ENCODE results near the gene FZD2.

The FZD2 gene

DNA sequence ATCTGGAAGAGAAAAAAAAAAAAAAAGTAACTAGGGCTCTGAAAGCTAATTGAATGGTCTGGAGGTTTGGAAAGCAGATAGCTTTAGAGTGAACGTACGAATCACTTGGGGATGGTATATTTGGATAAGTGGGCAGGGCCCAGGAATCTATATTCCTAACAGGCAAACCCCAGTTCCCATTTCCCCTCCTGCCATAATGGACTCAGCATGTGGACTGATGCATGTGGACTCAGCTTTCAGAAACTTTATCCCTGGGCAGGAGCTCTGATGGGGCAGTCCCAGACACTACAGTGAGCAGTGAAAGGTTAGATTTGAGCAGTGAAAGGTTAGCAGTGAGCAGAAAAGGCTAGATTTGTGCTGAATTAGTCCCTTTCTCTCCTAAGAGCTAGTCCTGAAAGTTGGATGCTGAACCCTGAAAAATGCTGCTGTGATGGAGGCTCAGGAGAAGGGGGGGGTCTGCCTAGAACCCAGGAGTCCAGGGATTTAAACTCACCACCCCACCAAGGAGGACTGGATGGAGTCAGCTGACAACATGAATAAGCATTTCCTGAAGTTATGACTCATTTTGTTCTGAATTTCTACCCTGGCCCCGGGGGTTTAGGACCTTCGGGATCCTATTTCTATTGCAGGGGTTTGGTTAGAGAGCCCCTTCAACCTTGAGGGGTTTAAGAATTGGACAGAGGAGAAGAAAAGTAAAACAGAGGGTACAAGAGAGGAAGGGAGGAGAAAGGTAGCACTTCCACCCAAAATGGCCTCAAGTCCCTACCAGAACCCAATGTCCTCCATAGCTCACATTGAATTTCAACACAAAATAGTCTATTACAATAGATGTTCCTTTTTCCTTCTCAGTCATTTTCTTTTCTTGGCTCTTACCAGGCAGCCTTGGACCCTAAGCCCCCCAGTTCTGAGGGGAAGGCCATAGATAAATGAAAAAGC lies 10.3 kb upstream of the FZD2 start:
- no peak for DNase-seq

DNA sequence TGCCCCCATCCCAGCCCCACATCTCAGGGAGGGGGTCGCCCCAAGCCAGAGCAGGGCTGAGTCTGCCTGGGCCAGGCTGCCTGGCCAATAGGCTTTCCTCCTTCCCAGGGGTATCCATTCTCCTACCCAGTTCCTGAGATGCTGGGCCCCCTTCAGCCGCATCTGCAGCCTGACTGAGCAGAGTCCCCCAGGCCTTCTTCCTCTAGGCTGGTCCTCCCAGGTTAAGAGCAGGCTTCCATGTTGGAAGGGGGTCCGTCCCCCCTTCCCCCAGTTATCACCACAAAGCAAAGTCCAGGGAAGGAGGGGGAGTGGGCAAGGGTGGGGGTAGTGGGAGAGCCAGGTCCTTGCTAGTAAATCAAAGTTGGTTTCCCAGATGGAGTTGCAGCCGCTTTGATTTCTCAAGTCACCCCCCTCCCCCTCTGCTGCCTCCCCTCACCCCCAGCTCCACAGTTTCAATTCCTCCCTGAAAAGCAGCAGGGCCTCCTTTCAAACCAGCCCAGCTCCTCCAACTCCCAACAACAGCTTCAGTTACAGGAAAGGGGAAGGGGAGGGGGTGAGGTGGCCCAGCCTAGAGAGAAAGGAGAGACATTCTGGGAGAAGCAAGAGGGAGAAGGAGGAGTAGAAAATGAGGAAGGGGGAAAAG lies 9.5 kb upstream of the FZD2 start:
- DNase-seq, result peak in 8 of 58 donors; percentile 4 to 28 (median 14)

DNA sequence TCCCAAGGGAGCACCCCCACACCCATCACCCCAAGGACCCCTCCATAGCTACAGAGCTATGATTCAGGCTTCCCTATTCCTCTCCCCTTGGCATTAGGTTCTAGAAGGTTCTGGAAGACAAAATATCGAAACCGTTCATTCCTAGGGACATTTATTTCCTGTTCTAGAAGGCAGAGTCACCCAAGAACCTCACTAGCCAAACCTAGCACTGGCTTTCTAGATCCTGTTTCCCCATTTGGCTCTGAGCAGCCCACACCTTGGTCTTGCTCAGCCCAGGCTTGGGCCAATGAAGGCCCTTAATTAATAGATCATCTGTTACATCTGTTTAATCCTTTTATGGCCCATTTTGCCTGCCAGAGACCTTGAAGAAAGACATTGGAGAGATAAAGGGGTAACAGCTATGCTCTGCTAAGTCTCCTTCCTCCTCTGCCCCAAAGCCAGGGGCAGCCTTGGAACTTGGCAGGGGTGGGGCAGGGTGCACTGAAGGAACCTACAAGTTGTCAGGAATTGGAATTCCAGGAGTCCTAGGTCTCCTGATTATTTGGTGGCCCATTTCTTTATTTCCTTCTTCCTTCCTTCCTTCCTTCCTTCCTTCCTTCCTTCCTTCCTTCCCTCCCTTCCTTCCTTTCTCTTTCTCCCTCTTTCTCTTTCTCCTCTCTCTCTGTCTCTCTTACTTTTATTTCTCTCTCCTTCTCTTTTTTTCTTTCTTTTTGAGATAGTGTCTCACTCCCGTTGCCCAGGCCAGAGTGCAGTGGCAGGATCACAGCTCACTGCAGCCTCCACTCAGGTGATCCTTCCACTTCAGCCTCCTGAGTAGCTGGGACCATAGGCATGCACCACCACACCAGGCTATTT lies 8.7 kb upstream of the FZD2 start:
- no peak for DNase-seq

DNA sequence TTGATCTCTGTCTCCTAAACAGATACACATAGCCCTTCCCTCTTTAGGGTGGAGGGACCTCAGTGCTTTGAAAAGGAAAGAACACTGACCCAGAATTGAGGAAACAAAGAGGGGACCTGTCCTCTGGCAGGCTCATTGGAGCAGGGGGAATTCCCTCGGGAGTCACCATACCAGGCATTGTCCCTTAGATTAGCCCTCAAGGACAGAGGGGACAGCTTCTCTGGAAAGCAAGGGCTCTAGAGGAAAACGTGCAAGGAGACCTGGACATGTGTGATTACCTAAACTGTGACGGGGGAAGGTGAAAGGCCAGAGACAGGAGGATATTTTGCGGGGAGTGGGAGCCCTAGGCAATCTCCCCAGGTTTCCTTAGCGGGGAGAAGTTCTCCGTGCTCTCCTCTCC lies 7.6 kb upstream of the FZD2 start:
- DNase-seq, result no peak

DNA sequence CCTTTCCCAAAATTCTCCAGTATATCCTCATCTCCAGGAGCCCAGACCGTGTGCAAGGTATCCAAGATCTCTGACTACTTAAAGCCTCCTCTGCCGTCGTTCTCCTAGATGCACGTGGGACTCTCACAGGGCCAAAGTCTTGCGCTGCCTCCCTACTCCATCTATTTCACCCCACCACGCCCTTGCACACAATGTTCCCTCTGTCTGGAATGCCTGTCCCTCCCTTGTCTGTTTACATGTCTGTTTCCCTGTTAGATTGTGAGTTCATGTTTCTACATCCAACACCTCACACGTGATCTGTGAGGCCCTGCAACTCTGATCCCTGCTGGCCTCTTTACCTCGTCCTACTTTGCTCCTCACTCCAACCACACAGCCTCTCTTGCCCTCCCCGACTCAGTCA lies 4.9 kb upstream of the FZD2 start:
- no peak for DNase-seq

DNA sequence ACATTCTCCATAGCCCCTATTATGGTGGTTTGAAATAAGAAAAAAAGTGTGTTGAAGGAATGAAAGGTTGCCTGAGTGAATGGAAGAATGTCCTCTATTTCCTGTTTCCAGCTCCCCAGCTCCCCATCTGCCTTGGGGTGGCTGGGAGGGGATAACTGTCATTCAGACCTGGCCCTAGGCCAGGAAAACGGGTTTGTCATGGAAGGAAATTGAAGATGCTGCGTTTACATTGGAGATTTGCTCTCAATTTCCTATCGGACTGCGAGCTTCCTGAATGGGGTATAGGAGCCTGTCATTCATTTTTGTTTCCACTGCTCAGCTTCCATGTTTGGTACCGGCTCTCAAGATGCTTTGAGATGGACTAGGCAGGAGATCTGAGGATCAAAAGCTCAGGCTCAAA lies 2.2 kb upstream of the FZD2 start:
- DNase-seq, result no peak

DNA sequence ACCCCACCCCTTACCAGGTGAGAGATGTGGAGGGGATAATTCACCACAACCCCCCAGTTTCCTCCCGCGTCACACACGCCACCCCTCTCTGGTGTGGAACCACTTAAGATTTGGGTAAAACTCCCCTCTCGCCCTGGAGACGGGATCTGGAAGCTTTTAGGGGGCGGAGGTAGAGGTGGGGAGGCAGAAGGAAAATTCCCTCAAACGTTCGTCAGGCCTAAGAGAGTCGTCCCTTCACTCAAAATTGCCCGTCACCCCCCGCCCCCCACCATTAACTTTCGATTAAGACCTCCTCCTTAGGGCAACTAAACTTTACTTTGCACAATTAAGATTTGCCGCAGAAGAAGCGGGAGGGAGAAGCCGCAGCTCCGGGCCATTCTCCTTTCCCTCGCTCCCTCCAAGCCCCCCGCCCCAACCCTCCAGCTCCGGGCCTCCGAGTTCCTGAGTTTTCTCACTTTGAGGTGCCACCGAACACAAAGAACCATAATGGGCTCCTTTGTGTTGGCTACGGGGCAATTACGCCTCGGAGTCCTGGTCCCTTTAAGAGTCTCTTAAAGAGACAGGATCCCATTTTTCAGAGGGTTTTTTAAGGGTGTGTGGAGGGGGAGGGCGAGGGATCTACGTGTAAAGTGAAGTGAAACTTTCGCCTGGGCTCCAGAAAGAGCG lies 985 bp upstream of the FZD2 start:
- DNase-seq, result peak in 9 of 58 donors; percentile 1 to 24 (median 10)

DNA sequence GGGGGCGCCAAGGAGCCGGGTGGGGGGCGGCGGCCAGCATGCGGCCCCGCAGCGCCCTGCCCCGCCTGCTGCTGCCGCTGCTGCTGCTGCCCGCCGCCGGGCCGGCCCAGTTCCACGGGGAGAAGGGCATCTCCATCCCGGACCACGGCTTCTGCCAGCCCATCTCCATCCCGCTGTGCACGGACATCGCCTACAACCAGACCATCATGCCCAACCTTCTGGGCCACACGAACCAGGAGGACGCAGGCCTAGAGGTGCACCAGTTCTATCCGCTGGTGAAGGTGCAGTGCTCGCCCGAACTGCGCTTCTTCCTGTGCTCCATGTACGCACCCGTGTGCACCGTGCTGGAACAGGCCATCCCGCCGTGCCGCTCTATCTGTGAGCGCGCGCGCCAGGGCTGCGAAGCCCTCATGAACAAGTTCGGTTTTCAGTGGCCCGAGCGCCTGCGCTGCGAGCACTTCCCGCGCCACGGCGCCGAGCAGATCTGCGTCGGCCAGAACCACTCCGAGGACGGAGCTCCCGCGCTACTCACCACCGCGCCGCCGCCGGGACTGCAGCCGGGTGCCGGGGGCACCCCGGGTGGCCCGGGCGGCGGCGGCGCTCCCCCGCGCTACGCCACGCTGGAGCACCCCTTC lies 484 bp downstream of the FZD2 start:
- peak in 4 of 58 donors; percentile 3 to 33 (median 24) for DNase-seq

DNA sequence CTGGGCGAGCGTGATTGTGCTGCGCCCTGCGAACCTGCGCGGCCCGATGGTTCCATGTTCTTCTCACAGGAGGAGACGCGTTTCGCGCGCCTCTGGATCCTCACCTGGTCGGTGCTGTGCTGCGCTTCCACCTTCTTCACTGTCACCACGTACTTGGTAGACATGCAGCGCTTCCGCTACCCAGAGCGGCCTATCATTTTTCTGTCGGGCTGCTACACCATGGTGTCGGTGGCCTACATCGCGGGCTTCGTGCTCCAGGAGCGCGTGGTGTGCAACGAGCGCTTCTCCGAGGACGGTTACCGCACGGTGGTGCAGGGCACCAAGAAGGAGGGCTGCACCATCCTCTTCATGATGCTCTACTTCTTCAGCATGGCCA lies 1.0 kb downstream of the FZD2 start:
- DNase-seq, result no peak

DNA sequence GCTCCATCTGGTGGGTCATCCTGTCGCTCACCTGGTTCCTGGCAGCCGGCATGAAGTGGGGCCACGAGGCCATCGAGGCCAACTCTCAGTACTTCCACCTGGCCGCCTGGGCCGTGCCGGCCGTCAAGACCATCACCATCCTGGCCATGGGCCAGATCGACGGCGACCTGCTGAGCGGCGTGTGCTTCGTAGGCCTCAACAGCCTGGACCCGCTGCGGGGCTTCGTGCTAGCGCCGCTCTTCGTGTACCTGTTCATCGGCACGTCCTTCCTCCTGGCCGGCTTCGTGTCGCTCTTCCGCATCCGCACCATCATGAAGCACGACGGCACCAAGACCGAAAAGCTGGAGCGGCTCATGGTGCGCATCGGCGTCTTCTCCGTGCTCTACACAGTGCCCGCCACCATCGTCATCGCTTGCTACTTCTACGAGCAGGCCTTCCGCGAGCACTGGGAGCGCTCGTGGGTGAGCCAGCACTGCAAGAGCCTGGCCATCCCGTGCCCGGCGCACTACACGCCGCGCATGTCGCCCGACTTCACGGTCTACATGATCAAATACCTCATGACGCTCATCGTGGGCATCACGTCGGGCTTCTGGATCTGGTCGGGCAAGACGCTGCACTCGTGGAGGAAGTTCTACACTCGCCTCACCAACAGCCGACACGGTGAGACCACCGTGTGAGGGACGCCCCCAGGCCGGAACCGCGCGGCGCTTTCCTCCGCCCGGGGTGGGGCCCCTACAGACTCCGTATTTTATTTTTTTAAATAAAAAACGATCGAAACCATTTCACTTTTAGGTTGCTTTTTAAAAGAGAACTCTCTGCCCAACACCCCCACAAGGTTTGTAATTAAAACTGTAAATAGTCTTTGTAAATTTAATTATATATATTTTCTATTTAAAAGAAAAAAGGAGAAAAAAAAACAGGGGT lies 1.7 kb downstream of the FZD2 start:
- DNase-seq, result peak in 1 of 58 donors; percentile 3

DNA sequence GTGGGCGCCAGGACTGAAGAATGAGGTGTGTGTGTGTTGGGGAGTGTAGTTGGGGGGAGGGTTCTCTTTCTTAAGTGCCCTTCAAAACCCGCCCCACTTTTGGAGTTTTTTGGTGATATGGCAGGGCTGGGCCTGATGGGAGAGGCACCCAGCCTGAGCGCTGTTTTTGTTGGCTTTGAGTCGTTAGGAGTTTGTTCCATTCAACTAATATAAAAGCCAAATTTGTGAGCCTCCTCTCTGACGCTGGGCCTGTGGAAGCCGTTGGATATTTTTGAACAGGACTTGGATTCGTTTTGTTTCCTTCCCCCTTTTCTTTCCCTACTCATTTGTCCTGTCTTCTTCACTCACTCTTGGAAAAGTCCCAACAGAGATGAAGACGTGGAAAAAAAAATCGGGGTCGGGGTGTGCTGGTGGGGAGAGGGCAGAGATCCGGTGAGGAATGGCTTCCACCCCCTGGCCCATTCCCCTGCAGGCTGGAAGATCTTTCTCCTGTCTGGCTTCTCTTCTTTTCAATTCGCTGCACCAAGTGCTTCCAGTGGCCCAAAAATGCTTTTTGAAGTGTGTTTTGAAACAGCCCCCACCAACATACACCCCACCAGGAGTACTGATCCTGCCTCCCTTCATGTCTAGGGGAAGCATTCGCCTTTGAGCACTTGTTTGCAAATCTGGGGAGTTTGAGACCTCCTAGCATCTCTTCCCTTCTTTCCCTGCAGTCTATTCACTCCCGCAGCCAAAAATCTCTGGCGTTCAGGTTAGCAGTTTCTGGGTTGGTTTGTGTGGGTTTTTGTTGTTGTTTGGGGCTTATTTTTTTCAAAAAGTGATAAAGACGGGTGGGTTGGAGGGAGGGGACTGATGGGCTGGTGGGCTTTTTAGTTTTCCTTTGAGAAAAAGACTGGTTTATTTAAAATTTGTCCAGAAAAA lies 2.6 kb downstream of the FZD2 start:
- no peak for DNase-seq

DNA sequence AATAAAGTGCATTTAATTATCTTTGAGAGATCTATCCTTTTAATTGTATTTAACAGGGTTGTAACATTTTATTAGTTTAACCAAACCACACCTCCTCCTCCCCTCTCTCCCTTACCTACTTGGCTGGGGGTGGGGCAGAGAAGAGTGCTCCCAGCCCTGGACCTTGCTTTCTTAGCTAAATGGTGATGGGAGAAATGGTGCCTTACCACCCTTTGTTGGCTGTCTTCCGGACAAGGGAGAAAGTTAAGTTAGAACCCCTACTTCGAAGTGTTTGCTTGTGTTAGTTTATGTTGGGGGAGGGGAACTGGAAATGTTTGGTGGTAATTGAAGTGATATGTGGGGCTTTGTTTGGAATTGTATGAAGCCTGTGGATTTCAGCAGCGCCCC lies 3.9 kb downstream of the FZD2 start:
- no peak for DNase-seq

DNA sequence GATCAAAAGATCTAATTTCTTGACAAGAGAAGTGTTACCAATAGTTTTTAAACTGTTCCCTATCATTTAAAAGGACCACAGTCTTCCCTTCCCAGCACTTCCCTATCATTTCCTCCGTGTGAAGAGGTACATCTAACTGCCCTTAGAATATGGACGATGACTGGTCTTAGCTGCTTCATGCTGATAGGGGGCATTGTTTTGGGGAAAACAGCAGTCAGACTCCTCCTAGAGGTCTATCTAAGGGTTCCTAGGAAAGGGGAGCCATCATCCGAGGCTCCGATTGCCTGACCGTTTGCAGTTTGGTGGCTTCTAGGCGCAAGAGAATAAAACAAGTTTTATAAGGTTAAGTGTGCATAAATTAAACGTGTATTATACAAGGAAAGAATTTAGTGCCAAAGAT lies 7.1 kb downstream of the FZD2 start:
- DNase-seq, result no peak

DNA sequence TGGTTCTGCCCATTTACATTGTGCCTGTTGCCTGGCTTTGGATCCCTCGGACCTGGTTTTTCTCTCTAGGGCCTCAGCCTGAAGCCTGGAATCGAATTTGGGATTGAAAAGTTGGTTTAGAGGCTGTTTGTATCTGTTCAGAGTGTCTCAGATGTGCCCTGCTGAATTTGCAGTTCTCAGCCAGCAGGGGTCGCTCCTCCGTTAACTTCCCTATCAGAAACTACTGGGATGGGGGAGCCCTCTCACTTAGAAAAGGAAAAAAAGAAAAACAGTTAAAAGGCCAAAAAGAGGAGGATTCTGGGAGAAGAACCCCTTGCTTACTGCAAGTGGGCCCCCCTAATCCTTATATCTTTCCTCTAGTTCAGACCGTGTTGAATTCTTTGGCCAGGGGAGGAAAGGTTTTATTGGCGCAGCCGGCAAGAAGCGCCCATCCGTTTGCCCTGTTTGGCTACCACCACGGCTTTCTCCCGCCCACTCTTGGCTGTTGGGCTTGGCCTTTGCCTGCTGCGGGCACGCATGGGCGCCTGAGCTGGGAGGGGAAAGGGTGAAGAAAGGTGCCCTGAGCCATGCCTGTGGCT lies 8.7 kb downstream of the FZD2 start:
- DNase-seq, result no peak

DNA sequence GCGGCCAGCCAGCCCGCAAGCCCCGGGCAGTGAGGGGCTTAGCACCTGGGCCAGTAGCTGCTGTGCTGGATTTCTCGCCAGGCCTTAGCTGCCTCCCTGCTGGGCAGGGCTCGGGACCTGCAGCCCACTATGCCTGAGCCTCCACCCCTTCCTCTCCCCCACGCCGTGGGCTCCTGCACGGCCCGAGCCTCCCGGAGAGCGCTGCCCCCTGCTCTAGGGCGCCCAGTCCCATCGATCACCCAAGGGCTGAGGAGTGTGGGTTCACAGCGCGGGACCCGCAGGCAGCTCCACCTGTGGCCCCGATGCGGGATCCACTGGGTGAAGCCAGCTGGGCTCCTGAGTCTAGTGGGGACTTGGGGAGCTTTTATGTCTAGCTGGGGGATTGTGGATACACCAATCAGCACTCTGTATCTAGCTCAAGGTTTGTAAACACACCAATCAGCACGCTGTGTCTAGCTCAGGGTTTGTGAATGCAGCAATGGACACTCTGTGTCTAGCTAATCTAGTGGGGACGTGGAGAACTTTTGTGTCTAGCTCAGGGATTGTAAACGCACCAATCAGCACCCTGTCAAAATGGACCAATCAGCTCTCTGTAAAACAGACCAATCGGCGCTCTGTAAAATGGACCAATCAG lies 11.1 kb downstream of the FZD2 start:
- DNase-seq, result peak in 1 of 58 donors; percentile 25

DNA sequence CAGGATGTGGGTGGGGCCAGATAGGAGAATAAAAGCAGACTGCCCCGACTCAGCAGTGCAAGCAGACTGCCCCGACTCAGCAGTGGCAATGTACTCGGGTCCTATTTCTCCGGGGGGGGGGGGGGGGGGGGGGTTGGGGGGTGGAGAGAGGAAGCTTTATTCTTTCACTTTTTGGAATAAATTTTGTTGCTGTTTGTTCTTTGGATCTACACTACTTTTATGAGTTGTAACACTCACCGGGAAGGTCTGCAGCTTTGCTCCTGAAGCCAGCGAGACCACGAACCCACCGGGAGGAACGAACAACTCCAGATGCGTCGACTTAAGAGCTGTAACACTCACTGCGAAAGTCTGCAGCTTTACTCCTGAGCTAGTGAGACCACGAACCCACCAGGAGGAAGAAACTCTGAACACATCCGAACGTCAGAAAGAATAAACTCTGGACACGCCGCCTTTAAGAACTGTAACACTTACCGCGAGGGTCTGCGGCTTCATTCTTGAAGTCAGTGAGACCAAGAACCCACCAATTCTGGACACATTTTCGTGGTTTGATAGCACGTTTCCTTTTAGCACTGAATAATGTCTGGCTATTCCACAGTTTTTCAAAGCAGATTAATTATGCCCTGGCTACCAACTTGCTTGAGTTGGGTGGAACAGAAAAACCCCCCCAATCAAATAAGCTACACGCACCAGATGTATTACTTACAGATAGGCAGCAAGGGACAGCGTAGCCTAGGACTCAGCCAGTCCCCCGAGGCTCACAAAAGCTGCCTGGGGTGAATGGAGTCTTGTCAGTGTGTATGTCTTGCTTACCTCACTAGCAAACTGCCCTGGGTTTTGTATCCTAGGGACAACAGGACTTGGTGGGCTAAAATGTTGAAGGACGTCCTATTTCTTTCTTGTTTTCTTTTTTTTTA lies 11.9 kb downstream of the FZD2 start:
- peak in 3 of 58 donors; percentile 8 to 48 (median 15) for DNase-seq
